ENCODE results near the gene P3H3. TPM values are rescaled to one million over a fixed set of nuclear protein-coding genes. Genes with fewer than 3 reads are reported as not detected.

The P3H3 gene
- total and polyA plus RNA-seq, 9 of the 15 experiments (the other 6 are each of a cell fraction or from before 2014, with no cell fraction given) = 0.03 to 15.0 (median 4.8) TPM

- TF ChIP-seq E4F1 (CRISPR knock-in tag; IDR thresholded peaks at IDR 0.05; ENCODE audit: borderline replicate concordance) (no peak), ZNF277 (CRISPR knock-in tag; IDR thresholded peaks at IDR 0.05; ENCODE audit: borderline replicate concordance) (no peak), TCF7 (IDR thresholded peaks at IDR 0.05; ENCODE audit: borderline replicate concordance) (no peak), ZNF511 (CRISPR knock-in tag; IDR thresholded peaks at IDR 0.05) (no peak), BRF2 (IDR thresholded peaks at IDR 0.05; ENCODE audit: borderline replicate concordance, insufficient read depth, insufficient read length) (no peak), HOXB6 (CRISPR knock-in tag; IDR thresholded peaks at IDR 0.05; ENCODE audit: borderline replicate concordance) (no peak), ZFX (CRISPR knock-in tag; IDR thresholded peaks at IDR 0.05) (peak; percentile 98), RNF2 (IDR thresholded peaks at IDR 0.05) (peak; percentile 78), ZNF263 (CRISPR knock-in tag; IDR thresholded peaks at IDR 0.05; ENCODE audit: borderline replicate concordance) (0 out of 2 replicates have a peak, but pooled peaks have one; percentile 8), CHAMP1 (IDR thresholded peaks at IDR 0.05) (no peak), SMAD4 (CRISPR knock-in tag; conservative IDR thresholded peaks at IDR 0.05) (peak; percentile 86), ZNF79 (CRISPR knock-in tag; IDR thresholded peaks at IDR 0.05; ENCODE audit: low read depth) (peak; percentile 81), BRD9 (IDR thresholded peaks at IDR 0.05; ENCODE audit: low read depth, partially characterized antibody) (no peak), ZNF197 (CRISPR knock-in tag; IDR thresholded peaks at IDR 0.05; ENCODE audit: low read depth) (peak; percentile 99), DPF2 (IDR thresholded peaks at IDR 0.05) (no peak), NCOA6 (IDR thresholded peaks at IDR 0.05) (no peak), ETV6 (IDR thresholded peaks at IDR 0.05; ENCODE audit: borderline replicate concordance in 1 of 2, low read depth in 2 of 2, low read length in 1 of 2) (no peak), ETV6 (CRISPR knock-in tag; IDR thresholded peaks at IDR 0.05; ENCODE audit: borderline replicate concordance) (no peak), PTBP1 (IDR thresholded peaks at IDR 0.05; ENCODE audit: low read depth, low read length) (no peak), TCF15 (CRISPR knock-in tag; IDR thresholded peaks at IDR 0.05) (peak; percentile 82; the same call in 1 of the 2 replicates)
Observed at GRCh38 chr12:6851921-6852650, 23.9 kb downstream of the P3H3 start, which contains the start of gene USP5 (continued).

Data from K562 (cell line).